HG03432 (cell line): ENCODE results near the gene DEPDC5.
A peak's percentile ranks its signal among the peaks of the same experiment; 100 is the strongest.

ENCODE experiments used
- ATAC-seq: cut with Tn5 transposase; IDR thresholded peaks from one replicate; pipeline ENCODE4 v1.9.1; 2021; ENCODE audit warnings: mild to moderate bottlenecking, moderate library complexity; ENCODE audit not compliant: unreplicated experiment

The DEPDC5 gene

GRCh38 chr22:31891366-31892079 lies 137.7 kb downstream of the DEPDC5 start:
- ATAC-seq = no peak

- ATAC-seq = no peak
These were observed 138.2 kb downstream of the DEPDC5 start for GRCh38 chr22:31892080-31892433.

- no peak for ATAC-seq
These were observed 139.6 kb downstream of the DEPDC5 start for GRCh38 chr22:31893460-31893859.

- ATAC-seq = no peak
These were observed 141.7 kb downstream of the DEPDC5 start for GRCh38 chr22:31895411-31896123.

- ATAC-seq = no peak
These were observed 142.7 kb downstream of the DEPDC5 start for GRCh38 chr22:31896472-31896871.

- ATAC-seq = no peak
These were observed 144.3 kb downstream of the DEPDC5 start for GRCh38 chr22:31897842-31898805.

- ATAC-seq = no peak
These were observed 145.1 kb downstream of the DEPDC5 start for GRCh38 chr22:31898926-31899325.

- no peak for ATAC-seq
These were observed 145.8 kb downstream of the DEPDC5 start for GRCh38 chr22:31899669-31900068.

GRCh38 chr22:31901388-31902137 lies 147.7 kb downstream of the DEPDC5 start:
- no peak for ATAC-seq

GRCh38 chr22:31904651-31905050 lies 150.8 kb downstream of the DEPDC5 start:
- ATAC-seq = no peak

GRCh38 chr22:31905356-31905755 lies 151.5 kb downstream of the DEPDC5 start:
- no peak for ATAC-seq

GRCh38 chr22:31906086-31906485 lies 152.3 kb downstream of the DEPDC5 start:
- ATAC-seq = no peak

GRCh38 chr22:31906569-31906968 lies 152.8 kb downstream of the DEPDC5 start:
- ATAC-seq = no peak

GRCh38 chr22:31909977-31910376 lies 156.2 kb downstream of the DEPDC5 start:
- ATAC-seq = no peak

GRCh38 chr22:31911565-31912406 lies 158.0 kb downstream of the DEPDC5 start:
- no peak for ATAC-seq

GRCh38 chr22:31912407-31912743 lies 158.6 kb downstream of the DEPDC5 start:
- no peak for ATAC-seq

GRCh38 chr22:31915586-31915985 lies 161.8 kb downstream of the DEPDC5 start:
- no peak for ATAC-seq

GRCh38 chr22:31917227-31917921 lies 163.6 kb downstream of the DEPDC5 start:
- peak; percentile 71 for ATAC-seq

- no peak for ATAC-seq
These were observed 165.9 kb downstream of the DEPDC5 start for GRCh38 chr22:31919730-31920129.
